Loucy (cell line): ENCODE measurements around the gene SH2D3C.

Experiments used
- H2AFZ ChIP-seq: fragments of 200-600 bp; sonication (generic); 2 replicates; pipeline ENCODE4 v1.6.0; 2016; ENCODE audit warnings: antibody characterized with exemption, mild to moderate bottlenecking, low read length, moderate library complexity
- H3F3A ChIP-seq: fragments of 200-600 bp; 2 replicates; pipeline ENCODE4 v1.6.0; 2016; ENCODE audit warnings: antibody characterized with exemption, low read depth, mild to moderate bottlenecking
- H3K27me3 ChIP-seq: fragments of 200-600 bp; sonication (generic); 2 replicates; pipeline ENCODE4 v1.6.1; 2014; ENCODE audit warnings: low read length, mild to moderate bottlenecking; ENCODE audit not compliant: insufficient read depth, poor library complexity, severe bottlenecking
- H3K36me3 ChIP-seq: fragments of 200-600 bp; sonication (generic); 2 replicates; pipeline ENCODE4 v1.6.1; 2016; ENCODE audit warnings: low read length; ENCODE audit not compliant: insufficient read depth
- H3K4me1 ChIP-seq: fragments of 200-600 bp; sonication (generic); 2 replicates; pipeline ENCODE4 v1.5.1; 2014; ENCODE audit warnings: low read length, mild to moderate bottlenecking; ENCODE audit not compliant: insufficient read depth, poor library complexity, severe bottlenecking
- H3K4me2 ChIP-seq: fragments of 200-600 bp; sonication (generic); 2 replicates; pipeline ENCODE4 v1.6.0; 2014; ENCODE audit warnings: antibody characterized with exemption, low read length, low read depth, mild to moderate bottlenecking; ENCODE audit not compliant: poor library complexity, severe bottlenecking
- H3K4me3 ChIP-seq: fragments of 200-600 bp; sonication (generic); 2 replicates; pipeline ENCODE4 v1.5.1; 2014; ENCODE audit warnings: low read length, mild to moderate bottlenecking, mixed read lengths; ENCODE audit not compliant: poor library complexity, severe bottlenecking
- H3K79me2 ChIP-seq: fragments of 200-600 bp; sonication (generic); 2 replicates; pipeline ENCODE4 v1.6.1; 2014; ENCODE audit warnings: low read length; ENCODE audit not compliant: insufficient read depth
- H3K9ac ChIP-seq: fragments of 200-600 bp; sonication (generic); 2 replicates; pipeline ENCODE4 v1.6.0; 2014; ENCODE audit warnings: mild to moderate bottlenecking, low read depth, low read length, moderate library complexity; ENCODE audit not compliant: poor library complexity, severe bottlenecking
- H3K9me2 ChIP-seq: fragments of 200-600 bp; sonication (generic); replicated peaks from 2 replicates; pipeline ENCODE4 v1.6.1; 2016; ENCODE audit warnings: low read depth, low read length, mixed read lengths
- H3K9me3 ChIP-seq: fragments of 200-600 bp; sonication (generic); 2 replicates; pipeline ENCODE4 v1.6.1; 2014; ENCODE audit warnings: mild to moderate bottlenecking, antibody characterized with exemption, low read length, low read depth; ENCODE audit not compliant: insufficient read depth
- H4K20me1 ChIP-seq: fragments of 200-600 bp; sonication (generic); 2 replicates; pipeline ENCODE4 v1.6.0; 2014; ENCODE audit warnings: antibody characterized with exemption, low read length, mild to moderate bottlenecking; ENCODE audit not compliant: insufficient read depth, poor library complexity, severe bottlenecking
- EZH2phosphoT487 ChIP-seq: fragments of 200-600 bp; IDR thresholded peaks from 2 replicates; pipeline ENCODE4 v1.6.1; 2018; ENCODE audit warnings: antibody characterized with exemption, mild to moderate bottlenecking, moderate library complexity, borderline replicate concordance
- TF ChIP-seq, protein P1 (sequence below): fragments of 200-600 bp; sonication (generic); conservative IDR thresholded peaks from 2 replicates; pipeline ENCODE4 v1.5.1; 2014; ENCODE audit warnings: mild to moderate bottlenecking, antibody characterized with exemption, low read length

The SH2D3C gene

GRCh38 chr9:127769101-127769500, 9.4 kb downstream of the SH2D3C start:
- Histone ChIP-seq H3K79me2 (peaks cover 87% of the 10 kb centered on the region), H3K9me2 (no peaks in the 10 kb centered on the region), H3K9ac (peak overlapping the region; percentile 52), H3K4me1 (peaks cover 55% of the 10 kb centered on the region), H3K27me3 (no peaks in the 10 kb centered on the region), H3K36me3 (peaks cover 42% of the 10 kb centered on the region; the same call in 1 of the 2 replicates), H4K20me1 (peaks cover 54% of the 10 kb centered on the region), H3F3A (peaks cover 6% of the 10 kb centered on the region), H3K4me3 (no peak overlapping the region), H2AFZ (no peak overlapping the region), H3K9me3 (no peaks in the 10 kb centered on the region), H3K4me2 (peak overlapping the region; percentile 57)
- TF ChIP-seq, protein P1, sequence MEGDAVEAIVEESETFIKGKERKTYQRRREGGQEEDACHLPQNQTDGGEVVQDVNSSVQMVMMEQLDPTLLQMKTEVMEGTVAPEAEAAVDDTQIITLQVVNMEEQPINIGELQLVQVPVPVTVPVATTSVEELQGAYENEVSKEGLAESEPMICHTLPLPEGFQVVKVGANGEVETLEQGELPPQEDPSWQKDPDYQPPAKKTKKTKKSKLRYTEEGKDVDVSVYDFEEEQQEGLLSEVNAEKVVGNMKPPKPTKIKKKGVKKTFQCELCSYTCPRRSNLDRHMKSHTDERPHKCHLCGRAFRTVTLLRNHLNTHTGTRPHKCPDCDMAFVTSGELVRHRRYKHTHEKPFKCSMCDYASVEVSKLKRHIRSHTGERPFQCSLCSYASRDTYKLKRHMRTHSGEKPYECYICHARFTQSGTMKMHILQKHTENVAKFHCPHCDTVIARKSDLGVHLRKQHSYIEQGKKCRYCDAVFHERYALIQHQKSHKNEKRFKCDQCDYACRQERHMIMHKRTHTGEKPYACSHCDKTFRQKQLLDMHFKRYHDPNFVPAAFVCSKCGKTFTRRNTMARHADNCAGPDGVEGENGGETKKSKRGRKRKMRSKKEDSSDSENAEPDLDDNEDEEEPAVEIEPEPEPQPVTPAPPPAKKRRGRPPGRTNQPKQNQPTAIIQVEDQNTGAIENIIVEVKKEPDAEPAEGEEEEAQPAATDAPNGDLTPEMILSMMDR = no peak
- TF ChIP-seq EZH2phosphoT487 = no peak

GRCh38 chr9:127768698-127769097, 9.8 kb downstream of the SH2D3C start:
- H3K36me3 ChIP-seq = peaks cover 37% of the 10 kb centered on the region; the same call in 1 of the 2 replicates
- TF ChIP-seq, protein P1 = no peak
- TF ChIP-seq EZH2phosphoT487 = no peak
- H3K27me3 ChIP-seq = no peaks in the 10 kb centered on the region
- H3F3A ChIP-seq = peaks cover 6% of the 10 kb centered on the region
- H3K9me2 ChIP-seq = no peaks in the 10 kb centered on the region
- no peak overlapping the region for H2AFZ ChIP-seq
- H3K9ac ChIP-seq = peak overlapping the region; percentile 52
- H3K4me3 ChIP-seq = no peak overlapping the region
- H3K4me2 ChIP-seq = peak overlapping the region; percentile 57
- peaks cover 54% of the 10 kb centered on the region for H4K20me1 ChIP-seq
- peaks cover 87% of the 10 kb centered on the region for H3K79me2 ChIP-seq
- peaks cover 51% of the 10 kb centered on the region for H3K4me1 ChIP-seq
- H3K9me3 ChIP-seq = no peaks in the 10 kb centered on the region

- H3K79me2 ChIP-seq = peaks cover 87% of the 10 kb centered on the region
- H3F3A ChIP-seq = peaks cover 6% of the 10 kb centered on the region
- peak overlapping the region; percentile 52 for H3K9ac ChIP-seq
- no peaks in the 10 kb centered on the region for H3K27me3 ChIP-seq
- H3K36me3 ChIP-seq = peaks cover 31% of the 10 kb centered on the region; the same call in 1 of the 2 replicates
- no peak overlapping the region for H2AFZ ChIP-seq
- H3K9me3 ChIP-seq = no peaks in the 10 kb centered on the region
- peak overlapping the region; percentile 57 for H3K4me2 ChIP-seq
- H4K20me1 ChIP-seq = peaks cover 57% of the 10 kb centered on the region
- no peaks in the 10 kb centered on the region for H3K9me2 ChIP-seq
- peak overlapping the region; percentile 36 for H3K4me3 ChIP-seq
- no peak for TF ChIP-seq EZH2phosphoT487
- TF ChIP-seq, protein P1 = no peak
- peaks cover 43% of the 10 kb centered on the region for H3K4me1 ChIP-seq
These were observed 10.5 kb downstream of the SH2D3C start for GRCh38 chr9:127767909-127768331.
